Keratinocyte (primary cell): Measurements from ENCODE around the gene PARM1.

Experiments
- CTCF ChIP-seq, 3 experiments: IDR thresholded peaks in 1 of 3; conservative IDR thresholded peaks in 1 of 3; optimal IDR thresholded peaks in 1 of 3; 2 replicates in 2 of 3; 3 replicates in 1 of 3; pipeline versions ENCODE3 to v1.5.1; 2011; ENCODE audit warnings: low read length in 3 of 3, mild to moderate bottlenecking in 3 of 3, moderate library complexity in 2 of 3, control low read depth in 1 of 3, inconsistent platforms in 1 of 3; ENCODE audit not compliant: insufficient read depth in 2 of 3; ENCODE audit errors: extremely low read depth in 1 of 3
- EZH2 ChIP-seq: IDR thresholded peaks from one replicate; pipeline ENCODE4 v1.6.1; 2012; ENCODE audit warnings: inconsistent platforms, mild to moderate bottlenecking, low read length, moderate library complexity

GRCh38 chr4:75048208-75048879 is 115.4 kb downstream of the PARM1 start:
- TF ChIP-seq CTCF (optimal IDR thresholded peaks at IDR 0.05 in 1 of 3, IDR thresholded peaks at IDR 0.05 in 1 of 3, conservative IDR thresholded peaks at IDR 0.05 in 1 of 3; ENCODE audit: extremely low read depth in 1 of 3, insufficient read depth in 2 of 3, low read length in 3 of 3) (peak in 1 of 3 experiments; percentile 20), EZH2 (no peak)
